DOHH2 (cell line): ENCODE results near the gene MRPL46.

ENCODE experiments used
- CTCF ChIP-seq: fragments of 200-600 bp; sonication (generic); IDR thresholded peaks from one replicate; pipeline ENCODE4 v1.5.1; 2014; ENCODE audit warnings: antibody characterized with exemption, mild to moderate bottlenecking, low read depth, low read length; ENCODE audit not compliant: poor library complexity, severe bottlenecking
- EZH2phosphoT487 ChIP-seq: fragments of 200-600 bp; sonication (generic); IDR thresholded peaks from 2 replicates; pipeline ENCODE4 v1.6.1; 2017; ENCODE audit warnings: borderline replicate concordance, mild to moderate bottlenecking, antibody characterized with exemption, low read length, moderate library complexity, mixed read lengths

DNA sequence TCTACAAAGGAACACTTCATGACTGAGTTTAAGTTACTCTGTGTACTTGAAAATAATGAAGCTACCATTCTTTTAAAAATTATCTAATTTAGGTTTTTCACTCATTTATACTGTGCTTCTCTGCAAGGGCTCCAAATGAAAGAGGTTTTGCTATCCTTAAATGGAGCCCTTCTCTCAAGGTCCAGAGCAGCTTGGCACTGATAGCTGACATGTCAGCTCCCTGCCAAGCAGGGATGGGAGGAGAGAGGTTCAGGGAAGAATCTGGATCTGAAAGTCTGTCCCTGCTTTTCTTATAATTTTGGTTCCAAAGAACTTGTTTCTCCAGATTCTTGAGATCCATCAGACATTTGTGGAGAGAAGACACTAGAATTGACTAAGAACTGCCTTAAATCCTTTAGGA is 39.4 kb upstream of the MRPL46 start:
- TF ChIP-seq CTCF = no peak
- no peak for TF ChIP-seq EZH2phosphoT487
